Natural killer cell (primary cell): ENCODE measurements around the gene PRR23E. TPM values are rescaled to one million over a fixed set of nuclear protein-coding genes. Genes with fewer than 3 reads are reported as not detected.

ENCODE experiments used
- ATAC-seq, 3 donors: fragments of 150-1000 bp in 2 of 3; fragments of 200-7000 bp in 1 of 3; cut with Tn5 transposase; 1 replicate in 1 of 3; 2 replicates in 2 of 3; pipeline ENCODE4 v1.10.0; 2021; ENCODE audit warnings: mild to moderate bottlenecking in 2 of 3, moderate library complexity in 2 of 3
- DNase-seq, 2 donors: peaks; one replicate each; pipeline versions ENCODE4 v3.0.0 to v3.0.0-alpha.2; 2013 to 2021; ENCODE audit warnings: mixed read lengths in 1 of 2
- H3K27ac ChIP-seq: one replicate; pipeline ENCODE4 v1.5.1; 2013; ENCODE audit warnings: mild to moderate bottlenecking, low read length
- H3K27me3 ChIP-seq: one replicate; pipeline ENCODE4 v1.6.1; 2013; ENCODE audit warnings: low read length; ENCODE audit not compliant: control insufficient read depth, insufficient read depth
- H3K36me3 ChIP-seq: one replicate; pipeline ENCODE4 v1.6.1; 2013; ENCODE audit warnings: low read length; ENCODE audit not compliant: control insufficient read depth, insufficient read depth
- H3K4me1 ChIP-seq: one replicate; pipeline ENCODE4 v1.6.1; 2013; ENCODE audit warnings: low read length; ENCODE audit not compliant: control insufficient read depth, insufficient read depth
- H3K4me3 ChIP-seq: one replicate; pipeline ENCODE4 v1.5.1; 2013; ENCODE audit warnings: low read length
- H3K9me3 ChIP-seq: one replicate; pipeline ENCODE4 v1.6.1; 2013; ENCODE audit warnings: low read length; ENCODE audit not compliant: control insufficient read depth, insufficient read depth
- H3K27ac Mint-ChIP-seq, 2 donors: one replicate each; pipeline ENCODE4 v1.8.0; 2022; ENCODE audit warnings: mild to moderate bottlenecking in 2 of 2, mixed read lengths in 2 of 2, moderate library complexity in 1 of 2
- H3K27me3 Mint-ChIP-seq, 2 donors: one replicate each; pipeline ENCODE4 v1.8.0; 2022; ENCODE audit warnings: low read depth in 2 of 2, mixed read lengths in 2 of 2
- H3K36me3 Mint-ChIP-seq: one replicate; pipeline ENCODE4 v1.8.0; 2022; ENCODE audit warnings: mixed read lengths
- H3K4me1 Mint-ChIP-seq, 2 donors: one replicate each; pipeline ENCODE4 v1.8.0; 2022; ENCODE audit warnings: mixed read lengths in 2 of 2
- H3K4me3 Mint-ChIP-seq: one replicate; pipeline ENCODE4 v1.8.0; 2022; ENCODE audit warnings: mild to moderate bottlenecking, moderate library complexity, mixed read lengths
- H3K9me3 Mint-ChIP-seq, 2 donors: one replicate each; pipeline ENCODE4 v1.8.0; 2022; ENCODE audit warnings: mixed read lengths in 2 of 2
- WGBS: methylation state at CpG from one replicate; pipeline ENCODE4 v1.1.7; 2013; ENCODE audit warnings: missing lambda C conversion rate; ENCODE audit not compliant: insufficient coverage; 5-methylcytosine and 5-hydroxymethylcytosine counted together
- intact Hi-C: fragments of 100-400 bp; cut with micrococcal nuclease; formaldehyde crosslinking; loops from one replicate; pipeline ENCODE4 v1.14.2; 2022
- total RNA-seq, 4 donors: library from RNA; stranded (reverse); fragments of 120-200 nt in 1 of 4; gene quantifications; one replicate each; pipeline versions ENCODE4 v1.2.3 to v1.2.4, GENCODE V29; 2013 to 2022
- TF ChIP-seq, protein P1 (sequence below): fragments of 200-600 bp; IDR thresholded peaks from one replicate; pipeline ENCODE4 v1.8.0; 2022; ENCODE audit warnings: antibody characterized with exemption

Gene PRR23E
- total RNA-seq, 3 donors from 2014 or later (not counting 1 experiment from before 2014, with no cell fraction given), result not detected

DNA sequence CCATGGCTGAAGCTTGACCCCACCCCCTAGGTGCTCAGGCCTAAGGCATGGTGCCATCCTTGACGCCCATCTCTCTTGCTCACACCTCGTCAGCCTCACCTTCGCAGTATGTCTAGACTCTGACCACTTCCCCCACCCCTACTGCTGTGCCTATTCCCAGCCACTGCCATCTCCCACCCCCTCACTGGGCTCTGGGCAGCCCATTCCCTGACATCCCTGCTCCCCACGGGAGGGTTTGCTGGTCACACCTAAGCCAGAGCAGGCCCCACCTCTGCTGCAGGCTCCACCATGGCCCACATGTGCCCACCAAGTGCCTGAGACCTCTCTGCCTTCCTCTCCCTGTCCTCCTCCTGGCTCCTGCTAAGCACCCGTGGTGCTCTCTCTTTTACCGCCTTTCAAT lies 47.7 kb upstream of the PRR23E start:
- H3K9me3 ChIP-seq, result no peaks in the 10 kb centered on the region
- no peaks in the 10 kb centered on the region for H3K9me3 Mint-ChIP-seq
- TF ChIP-seq, protein P1, sequence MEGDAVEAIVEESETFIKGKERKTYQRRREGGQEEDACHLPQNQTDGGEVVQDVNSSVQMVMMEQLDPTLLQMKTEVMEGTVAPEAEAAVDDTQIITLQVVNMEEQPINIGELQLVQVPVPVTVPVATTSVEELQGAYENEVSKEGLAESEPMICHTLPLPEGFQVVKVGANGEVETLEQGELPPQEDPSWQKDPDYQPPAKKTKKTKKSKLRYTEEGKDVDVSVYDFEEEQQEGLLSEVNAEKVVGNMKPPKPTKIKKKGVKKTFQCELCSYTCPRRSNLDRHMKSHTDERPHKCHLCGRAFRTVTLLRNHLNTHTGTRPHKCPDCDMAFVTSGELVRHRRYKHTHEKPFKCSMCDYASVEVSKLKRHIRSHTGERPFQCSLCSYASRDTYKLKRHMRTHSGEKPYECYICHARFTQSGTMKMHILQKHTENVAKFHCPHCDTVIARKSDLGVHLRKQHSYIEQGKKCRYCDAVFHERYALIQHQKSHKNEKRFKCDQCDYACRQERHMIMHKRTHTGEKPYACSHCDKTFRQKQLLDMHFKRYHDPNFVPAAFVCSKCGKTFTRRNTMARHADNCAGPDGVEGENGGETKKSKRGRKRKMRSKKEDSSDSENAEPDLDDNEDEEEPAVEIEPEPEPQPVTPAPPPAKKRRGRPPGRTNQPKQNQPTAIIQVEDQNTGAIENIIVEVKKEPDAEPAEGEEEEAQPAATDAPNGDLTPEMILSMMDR, result no peak
- no peaks in the 10 kb centered on the region for H3K4me1 ChIP-seq
- no peak overlapping the region for H3K27ac Mint-ChIP-seq
- no peaks in the 10 kb centered on the region for H3K4me1 Mint-ChIP-seq
- H3K4me3 ChIP-seq, result no peak overlapping the region
- no peaks in the 10 kb centered on the region for H3K36me3 ChIP-seq
- no peak overlapping the region for H3K27ac ChIP-seq
- WGBS, result 92% methylated on average over 6 of the region's 6 CpGs
- ATAC-seq, result no peak
- intact Hi-C loops, result no loop called here
- H3K27me3 Mint-ChIP-seq, result no peaks in the 10 kb centered on the region
- no peaks in the 10 kb centered on the region for H3K36me3 Mint-ChIP-seq
- no peaks in the 10 kb centered on the region for H3K27me3 ChIP-seq
- DNase-seq, result no peak
- H3K4me3 Mint-ChIP-seq, result no peak overlapping the region

DNA sequence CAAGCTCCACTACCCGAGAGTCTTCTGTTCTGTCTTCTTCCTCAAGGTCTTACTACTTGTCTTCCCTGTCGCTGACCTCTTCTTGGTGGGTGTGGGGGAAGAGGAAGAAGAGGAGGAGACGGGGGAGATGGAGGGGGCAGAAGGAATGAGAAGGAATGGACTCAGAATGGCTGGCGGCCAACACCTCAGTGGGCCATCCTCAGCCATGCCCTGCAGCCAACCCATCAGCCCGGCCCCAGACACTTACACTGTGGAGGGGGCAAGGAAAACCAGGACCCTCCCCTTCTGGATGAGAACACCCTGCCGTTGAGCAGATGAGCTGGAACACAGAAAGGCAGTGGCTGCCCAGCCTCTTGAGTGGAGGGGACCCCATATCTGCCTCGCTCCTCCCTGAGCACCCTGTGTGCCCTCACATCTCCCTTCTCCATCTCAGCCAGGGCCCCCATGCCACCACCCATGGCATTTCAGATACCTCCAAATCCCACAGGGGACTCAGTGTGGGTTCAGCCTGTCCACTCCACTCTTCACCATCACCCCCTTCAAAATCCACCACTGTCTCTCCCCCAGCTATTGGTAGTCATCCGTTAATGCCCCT lies 45.5 kb upstream of the PRR23E start:
- H3K27ac Mint-ChIP-seq, result no peak overlapping the region
- no peaks in the 10 kb centered on the region for H3K36me3 ChIP-seq
- no peaks in the 10 kb centered on the region for H3K36me3 Mint-ChIP-seq
- H3K9me3 ChIP-seq, result no peaks in the 10 kb centered on the region
- no peaks in the 10 kb centered on the region for H3K4me1 ChIP-seq
- intact Hi-C loops, result no loop called here
- no peaks in the 10 kb centered on the region for H3K27me3 Mint-ChIP-seq
- WGBS, result 87% methylated on average over 6 of the region's 8 CpGs
- no peak overlapping the region for H3K4me3 Mint-ChIP-seq
- no peak overlapping the region for H3K4me3 ChIP-seq
- no peak overlapping the region for H3K27ac ChIP-seq
- TF ChIP-seq, protein P1, result no peak
- no peaks in the 10 kb centered on the region for H3K4me1 Mint-ChIP-seq
- H3K9me3 Mint-ChIP-seq, result no peaks in the 10 kb centered on the region
- no peak for ATAC-seq
- no peak for DNase-seq
- H3K27me3 ChIP-seq, result no peaks in the 10 kb centered on the region

DNA sequence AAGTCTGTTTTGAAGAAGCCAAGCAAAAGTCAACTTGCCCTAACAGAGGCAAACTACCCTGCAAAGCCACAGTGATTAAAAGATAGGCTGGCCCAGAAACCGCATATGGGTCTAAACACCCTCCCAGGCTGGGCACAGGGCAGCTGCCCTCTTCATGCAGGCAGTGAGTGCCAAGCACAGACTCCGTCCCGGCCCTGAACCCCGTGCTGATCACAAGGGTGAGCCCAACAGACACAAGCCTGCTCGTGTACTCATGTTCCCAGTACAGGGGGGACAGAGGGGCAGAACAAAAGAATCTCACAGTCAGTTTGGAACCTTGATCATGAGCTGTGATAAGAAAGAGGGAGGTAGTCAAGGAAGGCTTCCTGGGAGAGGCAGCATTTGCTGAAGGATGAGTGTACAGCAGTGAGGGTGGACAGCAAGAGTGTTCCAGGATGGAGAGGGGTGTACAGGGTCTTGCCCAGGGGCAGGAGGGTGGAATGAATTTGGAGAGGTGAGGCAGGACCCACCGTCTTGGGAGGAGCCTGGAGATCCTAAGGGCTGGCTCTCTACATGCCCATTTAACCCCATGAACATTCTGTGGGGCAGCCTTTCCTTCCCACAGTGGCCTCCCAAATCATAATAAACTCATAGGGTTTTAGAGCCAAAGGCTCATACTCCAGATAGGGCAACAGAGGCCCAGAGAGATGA lies 43.2 kb upstream of the PRR23E start:
- Histone ChIP-seq H3K36me3 (no peaks in the 10 kb centered on the region), H3K27ac (no peak overlapping the region), H3K4me1 (no peaks in the 10 kb centered on the region), H3K4me3 (no peak overlapping the region), H3K27me3 (no peaks in the 10 kb centered on the region), H3K9me3 (no peaks in the 10 kb centered on the region)
- Mint-ChIP-seq H3K27ac (no peak overlapping the region), H3K27me3 (no peaks in the 10 kb centered on the region), H3K4me1 (no peaks in the 10 kb centered on the region), H3K9me3 (no peaks in the 10 kb centered on the region), H3K36me3 (no peaks in the 10 kb centered on the region), H3K4me3 (no peak overlapping the region)
- no peak for DNase-seq
- WGBS, result 79% methylated on average over 6 of the region's 6 CpGs
- ATAC-seq, result no peak
- intact Hi-C loops, result no loop called here
- TF ChIP-seq, protein P1, result no peak
